Measurements from ENCODE around the gene FAM117A. TPM values are rescaled to one million over a fixed set of nuclear protein-coding genes. Genes with fewer than 3 reads are reported as not detected.

FAM117A gene
- total and polyA plus RNA-seq, 10 of the 15 experiments (the other 5 are each of a cell fraction or from before 2014, with no cell fraction given): 2.1 to 29.6 (median 20.0) TPM

DNA sequence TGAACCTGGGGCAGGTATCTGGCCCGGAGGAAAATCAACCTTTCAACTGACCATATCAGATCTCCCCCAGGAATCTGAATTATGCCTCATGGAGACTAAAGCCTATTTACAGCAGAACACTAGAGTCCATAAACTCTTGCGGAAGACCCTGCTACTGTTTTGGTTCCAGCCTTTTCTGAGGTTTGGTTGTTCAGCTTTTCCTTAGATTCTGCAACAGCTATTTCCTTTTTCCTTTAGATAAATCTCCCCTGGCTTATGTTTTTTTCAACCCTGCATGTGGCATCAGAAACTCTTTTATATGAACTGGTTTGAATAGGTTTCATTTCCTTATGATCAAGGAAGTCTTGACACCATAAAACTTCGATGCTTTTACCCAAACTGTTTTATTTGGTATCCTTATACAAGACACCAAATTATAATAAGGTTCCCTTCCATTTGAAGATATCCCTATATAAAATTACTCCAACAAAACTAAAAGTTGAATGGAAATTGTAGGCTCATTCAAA lies 99.2 kb downstream of the FAM117A start:
- Histone ChIP-seq H4K20me1 (ENCODE audit: control insufficient read depth, insufficient read depth) (no peaks in the 10 kb centered on the region), H3K36me3 (ENCODE audit: control insufficient read depth in 2 of 2, insufficient read depth in 2 of 2, low read length in 1 of 2) (peaks cover 0 to 3% of the 10 kb centered on the region in 2 experiments; a peak in 2 of 4 replicates), H3K79me2 (ENCODE audit: control insufficient read depth, insufficient read depth, low read length) (peaks cover 43% of the 10 kb centered on the region), H3K4me1 (ENCODE audit: control insufficient read depth, insufficient read depth, low read length) (peaks cover 3% of the 10 kb centered on the region; the same call in 1 of the 2 replicates), H3K27ac (ENCODE audit: control insufficient read depth, insufficient read depth) (no peak overlapping the region), H3K9ac (ENCODE audit: control insufficient read depth, insufficient read depth, low read length) (no peak overlapping the region), H3K9me3 (replicated peaks; ENCODE audit: control insufficient read depth, insufficient read depth, low read length) (no peaks in the 10 kb centered on the region), H3K27me3 (replicated peaks in 1 of 2; ENCODE audit: control insufficient read depth in 2 of 2, insufficient read depth in 2 of 2, low read length in 1 of 2) (no peaks in the 10 kb centered on the region), H2AFZ (ENCODE audit: control insufficient read depth, low read depth, low read length) (no peak overlapping the region), H3K4me2 (ENCODE audit: control insufficient read depth, insufficient read depth) (no peak overlapping the region), H3K4me3 (no peak overlapping the region)
- ChIA-PET POLR2A (interaction anchor here (0.5 kb wide), 1 partner anchor 118 kb away, joined by 5 read pairs; no protein-coding TSS in a partner anchor), CTCF (no interaction called here), SMC1A (ENCODE audit: uncharacterized antibody, unreplicated experiment) (interaction anchor here (0.5 to 1.6 kb wide), 5 partner anchors 10 to 107 kb away, joined by 3 to 6 read pairs (median 3); no protein-coding TSS in a partner anchor), RAD21 (ENCODE audit: unreplicated experiment) (no interaction called here)
- no TSS peak for BruUV-seq (replicated peaks)
- no peak for DNase-seq (ENCODE audit: low read depth, low spot score)
- intact Hi-C loops (cut with micrococcal nuclease; ENCODE audit: unreplicated experiment) (no loop called here), in situ Hi-C loops (cut with MboI) (no loop called here)
- WGBS (ENCODE audit: insufficient coverage, insufficient replicate concordance, low lambda C conversion rate, missing lambda C conversion rate): 69% methylated on average over 3 of the region's 3 CpGs
- FAIRE-seq: no peak
- no peak for ATAC-seq
- TF ChIP-seq POLR2AphosphoS5 (IDR thresholded peaks at IDR 0.05; ENCODE audit: low read length) (no peak), ZZZ3 (IDR thresholded peaks at IDR 0.05; ENCODE audit: control insufficient read depth, insufficient read length, low read depth) (no peak), CREM (IDR thresholded peaks at IDR 0.05; ENCODE audit: low read depth) (no peak), CHD2 (IDR thresholded peaks at IDR 0.05; ENCODE audit: borderline replicate concordance, low read depth, low read length) (no peak), RBBP5 (conservative IDR thresholded peaks at IDR 0.05) (no peak), SREBF1 (IDR thresholded peaks at IDR 0.05; ENCODE audit: low read length) (no peak)

Other genes starting within 250 kb of the FAM117A start
- under 0.01 and 0.34 TPM in 2 replicates for gene NXPH3, start 188.3 kb downstream of the FAM117A start, total RNA-seq (2014; rRNA removed)
- 0.05 and 0.13 TPM in 2 replicates for gene NXPH3, start 188.3 kb downstream of the FAM117A start, total RNA-seq (2014; rRNA removed; fragmentation: Illumina TruSeq; extraction: Trizol)
- gene NXPH3, start 188.3 kb downstream of the FAM117A start, total RNA-seq (2021): 0.11 and 0.13 TPM in 2 replicates
- gene NXPH3, start 188.3 kb downstream of the FAM117A start, polyA plus RNA-seq (2011; rRNA removed): 0.17 and 0.35 TPM in 2 replicates
- 0.10 and 0.12 TPM in 2 replicates for gene NXPH3, start 188.3 kb downstream of the FAM117A start, polyA plus RNA-seq (2014; fragmentation: Illumina TruSeq; extraction: Trizol)
- gene NXPH3, start 188.3 kb downstream of the FAM117A start, polyA plus RNA-seq (2014; fragmentation: Nextera tagmentation; extraction: Ambion mirVana): not detected
- gene NXPH3, start 188.3 kb downstream of the FAM117A start, polyA plus RNA-seq (2014; rRNA removed): 0.09 and 0.19 TPM in 2 replicates
- gene NXPH3, start 188.3 kb downstream of the FAM117A start, polyA plus RNA-seq (2016; fragmentation: Nextera tagmentation; extraction: Ambion mirVana): under 1 TPM; 0.08 to 0.12 TPM
- 56.7 and 64.0 TPM in 2 replicates for gene SPOP, start 86.0 kb downstream of the FAM117A start, total RNA-seq (2014; rRNA removed)
- 39.5 and 39.9 TPM in 2 replicates for gene SPOP, start 86.0 kb downstream of the FAM117A start, total RNA-seq (2014; rRNA removed; fragmentation: Illumina TruSeq; extraction: Trizol)
- gene SPOP, start 86.0 kb downstream of the FAM117A start, total RNA-seq (2021): 45.8 and 50.1 TPM in 2 replicates
- gene SPOP, start 86.0 kb downstream of the FAM117A start, polyA plus RNA-seq (2011; rRNA removed): 55.8 and 80.4 TPM in 2 replicates
- 41.6 and 45.4 TPM in 2 replicates for gene SPOP, start 86.0 kb downstream of the FAM117A start, polyA plus RNA-seq (2014; fragmentation: Illumina TruSeq; extraction: Trizol)
- 10 to 100 TPM; 35.1 to 39.0 TPM for gene SPOP, start 86.0 kb downstream of the FAM117A start, polyA plus RNA-seq (2014; fragmentation: Nextera tagmentation; extraction: Ambion mirVana)
- 34.5 and 43.7 TPM in 2 replicates for gene SPOP, start 86.0 kb downstream of the FAM117A start, polyA plus RNA-seq (2014; rRNA removed)
- gene SPOP, start 86.0 kb downstream of the FAM117A start, polyA plus RNA-seq (2016; fragmentation: Nextera tagmentation; extraction: Ambion mirVana): 10 to 100 TPM; 65.9 to 76.3 TPM
- gene SLC35B1, start 56.2 kb downstream of the FAM117A start, total RNA-seq (2014; rRNA removed): 54.8 and 61.1 TPM in 2 replicates
- 42.4 and 43.3 TPM in 2 replicates for gene SLC35B1, start 56.2 kb downstream of the FAM117A start, total RNA-seq (2014; rRNA removed; fragmentation: Illumina TruSeq; extraction: Trizol)
- 39.5 and 46.2 TPM in 2 replicates for gene SLC35B1, start 56.2 kb downstream of the FAM117A start, total RNA-seq (2021)
- gene SLC35B1, start 56.2 kb downstream of the FAM117A start, polyA plus RNA-seq (2011; rRNA removed): 34.4 and 55.3 TPM in 2 replicates
- 51.9 and 58.0 TPM in 2 replicates for gene SLC35B1, start 56.2 kb downstream of the FAM117A start, polyA plus RNA-seq (2014; fragmentation: Illumina TruSeq; extraction: Trizol)
- gene SLC35B1, start 56.2 kb downstream of the FAM117A start, polyA plus RNA-seq (2014; fragmentation: Nextera tagmentation; extraction: Ambion mirVana): 10 to 100 TPM; 40.0 to 44.4 TPM
- 48.1 and 51.3 TPM in 2 replicates for gene SLC35B1, start 56.2 kb downstream of the FAM117A start, polyA plus RNA-seq (2014; rRNA removed)
- 100 to 1,000 TPM; 106 to 113 TPM for gene SLC35B1, start 56.2 kb downstream of the FAM117A start, polyA plus RNA-seq (2016; fragmentation: Nextera tagmentation; extraction: Ambion mirVana)
- gene KAT7, start 24.6 kb upstream of the FAM117A start, total RNA-seq (2014; rRNA removed): 19.5 and 26.1 TPM in 2 replicates
- 26.1 and 28.4 TPM in 2 replicates for gene KAT7, start 24.6 kb upstream of the FAM117A start, total RNA-seq (2014; rRNA removed; fragmentation: Illumina TruSeq; extraction: Trizol)
- 40.1 and 45.8 TPM in 2 replicates for gene KAT7, start 24.6 kb upstream of the FAM117A start, total RNA-seq (2021)
- gene KAT7, start 24.6 kb upstream of the FAM117A start, polyA plus RNA-seq (2011; rRNA removed): 20.5 and 24.2 TPM in 2 replicates
- 30.6 and 40.2 TPM in 2 replicates for gene KAT7, start 24.6 kb upstream of the FAM117A start, polyA plus RNA-seq (2014; fragmentation: Illumina TruSeq; extraction: Trizol)
- 1 to 10 TPM; 6.6 to 8.7 TPM for gene KAT7, start 24.6 kb upstream of the FAM117A start, polyA plus RNA-seq (2014; fragmentation: Nextera tagmentation; extraction: Ambion mirVana)
- 15.9 and 19.9 TPM in 2 replicates for gene KAT7, start 24.6 kb upstream of the FAM117A start, polyA plus RNA-seq (2014; rRNA removed)
- gene KAT7, start 24.6 kb upstream of the FAM117A start, polyA plus RNA-seq (2016; fragmentation: Nextera tagmentation; extraction: Ambion mirVana): 10 to 100 TPM; 41.2 to 44.5 TPM
- gene TAC4, start 83.9 kb upstream of the FAM117A start, total RNA-seq (2014; rRNA removed): not detected in 2 replicates
- gene TAC4, start 83.9 kb upstream of the FAM117A start, total RNA-seq (2014; rRNA removed; fragmentation: Illumina TruSeq; extraction: Trizol): not detected in 2 replicates
- gene TAC4, start 83.9 kb upstream of the FAM117A start, total RNA-seq (2021): not detected in 2 replicates
- gene TAC4, start 83.9 kb upstream of the FAM117A start, polyA plus RNA-seq (2011; rRNA removed): not detected in 2 replicates
- not detected in 2 replicates for gene TAC4, start 83.9 kb upstream of the FAM117A start, polyA plus RNA-seq (2014; fragmentation: Illumina TruSeq; extraction: Trizol)
- not detected for gene TAC4, start 83.9 kb upstream of the FAM117A start, polyA plus RNA-seq (2014; fragmentation: Nextera tagmentation; extraction: Ambion mirVana)
- gene TAC4, start 83.9 kb upstream of the FAM117A start, polyA plus RNA-seq (2014; rRNA removed): not detected in 2 replicates
- not detected for gene TAC4, start 83.9 kb upstream of the FAM117A start, polyA plus RNA-seq (2016; fragmentation: Nextera tagmentation; extraction: Ambion mirVana)
- gene DLX4, start 205.1 kb upstream of the FAM117A start, total RNA-seq (2014; rRNA removed): 0.17 TPM in 1 of 2 replicates, not detected in the other
- 0.09 TPM in 1 of 2 replicates, not detected in the other for gene DLX4, start 205.1 kb upstream of the FAM117A start, total RNA-seq (2014; rRNA removed; fragmentation: Illumina TruSeq; extraction: Trizol)
- 0.23 and 0.43 TPM in 2 replicates for gene DLX4, start 205.1 kb upstream of the FAM117A start, total RNA-seq (2021)
- gene DLX4, start 205.1 kb upstream of the FAM117A start, polyA plus RNA-seq (2011; rRNA removed): 0.15 and 0.26 TPM in 2 replicates
- 0.13 and 0.24 TPM in 2 replicates for gene DLX4, start 205.1 kb upstream of the FAM117A start, polyA plus RNA-seq (2014; fragmentation: Illumina TruSeq; extraction: Trizol)
- gene DLX4, start 205.1 kb upstream of the FAM117A start, polyA plus RNA-seq (2014; fragmentation: Nextera tagmentation; extraction: Ambion mirVana): under 1 TPM; 0.05 to 0.09 TPM
- 0.29 and 0.43 TPM in 2 replicates for gene DLX4, start 205.1 kb upstream of the FAM117A start, polyA plus RNA-seq (2014; rRNA removed)
- gene DLX4, start 205.1 kb upstream of the FAM117A start, polyA plus RNA-seq (2016; fragmentation: Nextera tagmentation; extraction: Ambion mirVana): under 1 TPM; 0.13 to 0.16 TPM
- not detected in 2 replicates for gene DLX3, start 231.1 kb upstream of the FAM117A start, total RNA-seq (2014; rRNA removed)
- not detected in 2 replicates for gene DLX3, start 231.1 kb upstream of the FAM117A start, total RNA-seq (2014; rRNA removed; fragmentation: Illumina TruSeq; extraction: Trizol)
- gene DLX3, start 231.1 kb upstream of the FAM117A start, total RNA-seq (2021): not detected in 2 replicates
- gene DLX3, start 231.1 kb upstream of the FAM117A start, polyA plus RNA-seq (2011; rRNA removed): not detected in 2 replicates
- gene DLX3, start 231.1 kb upstream of the FAM117A start, polyA plus RNA-seq (2014; fragmentation: Illumina TruSeq; extraction: Trizol): not detected in 2 replicates
- gene DLX3, start 231.1 kb upstream of the FAM117A start, polyA plus RNA-seq (2014; fragmentation: Nextera tagmentation; extraction: Ambion mirVana): not detected
- not detected in 2 replicates for gene DLX3, start 231.1 kb upstream of the FAM117A start, polyA plus RNA-seq (2014; rRNA removed)
- not detected for gene DLX3, start 231.1 kb upstream of the FAM117A start, polyA plus RNA-seq (2016; fragmentation: Nextera tagmentation; extraction: Ambion mirVana)

Measured in GM12878 (cell line).